Endothelial cell of umbilical vein (primary cell): ENCODE measurements around the gene TSEN15. TPM values are rescaled to one million over a fixed set of nuclear protein-coding genes. Genes with fewer than 3 reads are reported as not detected.

Source experiments
- BruUV-seq: library from RNA; stranded (reverse); fragments of 400-500 nt; replicated peaks from 2 replicates; lab custom pipeline; 2021; lab: Mats Ljungman, UMichigan
- CTCF ChIA-PET: fragments of 300-600, 350-600 bp; sonication (Branson Sonifier 250); formaldehyde crosslinking; loops from one replicate; lab custom pipeline; 2021; ENCODE audit warnings: antibody characterized with exemption, inconsistent platforms; lab: Charles Lee
- POLR2A ChIA-PET: fragments of 300-600, 350-600 bp; sonication (Branson Sonifier 250); formaldehyde crosslinking; loops from one replicate; lab custom pipeline; 2021; ENCODE audit warnings: antibody characterized with exemption, inconsistent platforms; lab: Charles Lee
- DNase-seq: peaks from one replicate; pipeline ENCODE4 v3.0.0-alpha.2; 2011; ENCODE audit warnings: low read depth, low spot score
- FAIRE-seq: peaks from 2 replicates; lab custom pipeline; 2011; peaks lifted over from hg19 to GRCh38; lab: Jason Lieb, UNC
- H2AFZ ChIP-seq: 2 replicates; pipeline ENCODE4 v1.6.0; 2012; ENCODE audit warnings: low read depth, low read length, control low read depth, inconsistent platforms
- H3K27ac ChIP-seq: 2 replicates; pipeline ENCODE4 v1.5.1; 2011; ENCODE audit warnings: low read depth, mild to moderate bottlenecking, control low read depth, low read length, moderate library complexity; ENCODE audit not compliant: insufficient read depth
- H3K27me3 ChIP-seq, 2 experiments: 2 replicates each; pipeline versions ENCODE4 v1.6.0 to v1.6.1; 2011; ENCODE audit warnings: low read length in 2 of 2, mixed read lengths in 1 of 2; ENCODE audit not compliant: control insufficient read depth in 2 of 2, insufficient read depth in 2 of 2
- H3K36me3 ChIP-seq, 2 experiments: 2 replicates in 1 of 2; 3 replicates in 1 of 2; pipeline ENCODE4 v1.5.1; 2011; ENCODE audit warnings: low read length in 2 of 2, mild to moderate bottlenecking in 1 of 2, moderate library complexity in 1 of 2; ENCODE audit not compliant: control insufficient read depth in 2 of 2, insufficient read depth in 2 of 2; ENCODE audit errors: extremely low read depth in 1 of 2
- H3K4me1 ChIP-seq: 3 replicates; pipeline ENCODE4 v1.5.1; 2011; ENCODE audit warnings: mild to moderate bottlenecking, low read length; ENCODE audit not compliant: control insufficient read depth, insufficient read depth; ENCODE audit errors: extremely low read depth
- H3K4me2 ChIP-seq: 2 replicates; pipeline ENCODE4 v1.6.1; 2011; ENCODE audit warnings: low read length, control low read depth, mixed read lengths; ENCODE audit not compliant: insufficient read depth
- H3K4me3 ChIP-seq, 3 experiments: fragments of 200-600 bp in 1 of 3; sonication (generic), shearing (Covaris generic) in 1 of 3; replicated peaks in 1 of 3; 2 replicates each; pipeline ENCODE4 v1.5.1; 2011 to 2016; ENCODE audit warnings: control low read depth in 3 of 3, low read length in 3 of 3, mild to moderate bottlenecking in 2 of 3, inconsistent platforms in 1 of 3, low read depth in 1 of 3, moderate library complexity in 1 of 3; ENCODE audit not compliant: insufficient read depth in 1 of 3
- H3K79me2 ChIP-seq: 2 replicates; pipeline ENCODE4 v1.6.0; 2012; ENCODE audit warnings: low read length, inconsistent platforms; ENCODE audit not compliant: control insufficient read depth, insufficient read depth
- H3K9ac ChIP-seq: replicated peaks from 2 replicates; pipeline ENCODE3; 2011; ENCODE audit warnings: low read length, control low read depth; ENCODE audit not compliant: insufficient read depth; ENCODE audit errors: extremely low read depth
- H3K9me1 ChIP-seq: replicated peaks from 3 replicates; pipeline ENCODE4 v1.6.0; 2011; ENCODE audit warnings: mild to moderate bottlenecking, low read length; ENCODE audit not compliant: control insufficient read depth, insufficient read depth; ENCODE audit errors: extremely low read depth
- H3K9me3 ChIP-seq: replicated peaks from 2 replicates; pipeline ENCODE4 v1.5.1; 2012; ENCODE audit warnings: low read length, inconsistent platforms; ENCODE audit not compliant: control insufficient read depth, insufficient read depth
- H4K20me1 ChIP-seq: replicated peaks from 2 replicates; pipeline ENCODE3; 2011; ENCODE audit warnings: mild to moderate bottlenecking, low read length; ENCODE audit not compliant: control insufficient read depth, insufficient read depth; ENCODE audit errors: extremely low read depth
- EZH2 ChIP-seq: IDR thresholded peaks from 2 replicates; pipeline ENCODE4 v1.6.1; 2012; ENCODE audit warnings: borderline replicate concordance, low read depth, mild to moderate bottlenecking, moderate library complexity, low read length, inconsistent platforms; ENCODE audit not compliant: severe bottlenecking
- FOS ChIP-seq: IDR thresholded peaks from 2 replicates; pipeline ENCODE4 v1.6.1; 2011; ENCODE audit warnings: mild to moderate bottlenecking, low read length, moderate library complexity, borderline replicate concordance; ENCODE audit not compliant: insufficient read depth
- GATA2 ChIP-seq: IDR thresholded peaks from 2 replicates; pipeline ENCODE4 v1.7.0; 2011; ENCODE audit warnings: low read depth, mild to moderate bottlenecking, moderate library complexity, mixed read lengths, low read length; ENCODE audit not compliant: insufficient read length, insufficient read depth
- JUN ChIP-seq: IDR thresholded peaks from 2 replicates; pipeline ENCODE4 v1.6.1; 2011; ENCODE audit warnings: borderline replicate concordance, low read depth; ENCODE audit not compliant: insufficient read length, insufficient read depth
- MYC ChIP-seq: IDR thresholded peaks from one replicate; pipeline ENCODE4 v1.6.1; 2011; ENCODE audit warnings: mild to moderate bottlenecking, low read depth, low read length
- POLR2A ChIP-seq: IDR thresholded peaks from 2 replicates; pipeline ENCODE4 v1.6.1; 2012; ENCODE audit warnings: low read depth, mild to moderate bottlenecking, control low read depth, low read length
- dilution Hi-C: fragments of 300-500 bp; cut with MboI; formaldehyde crosslinking; loops from one replicate; pipeline ENCODE4 v1.15.0; 2019; ENCODE audit warnings: low sequenced_read_pairs; ENCODE audit not compliant: extremely low pct_ligation_motif_present
- intact Hi-C: fragments of 100-400 bp; cut with micrococcal nuclease; formaldehyde crosslinking; loops from one replicate; pipeline ENCODE4 v1.10.0; 2022
- polyA plus RNA-seq, 4 experiments: library from polyadenylated mRNA; depleted of rRNA in 3 of 4; stranded (reverse) in 3 of 4; unstranded in 1 of 4; fragments of >200 nt; gene quantifications; 2 replicates each; pipeline versions ENCODE4 v1.2.1 to v1.2.3, GENCODE V29; 2011 to 2012; ENCODE audit warnings: missing spikeins in 1 of 4
- total RNA-seq: library from RNA; stranded (reverse); gene quantifications from 2 replicates; pipeline ENCODE4 v1.2.3, GENCODE V29; 2021
- TF ChIP-seq, protein P1 (sequence below), 2 donors: IDR thresholded peaks; 1 replicate in 1 of 2; 2 replicates in 1 of 2; pipeline ENCODE4 v1.5.1; 2011; ENCODE audit warnings: low read length in 2 of 2, mild to moderate bottlenecking in 2 of 2, moderate library complexity in 2 of 2, control low read depth in 1 of 2, inconsistent platforms in 1 of 2, low read depth in 1 of 2; ENCODE audit not compliant: insufficient read depth in 1 of 2; ENCODE audit errors: extremely low read depth in 1 of 2
- TF ChIP-seq, protein P2 (sequence below): IDR thresholded peaks from 2 replicates; pipeline ENCODE4 v1.6.1; 2011; ENCODE audit not compliant: insufficient read depth, insufficient read length

TSEN15 gene
- total and polyA plus RNA-seq, 2 donors (not counting 3 experiments of a cell fraction or from before 2014, with no cell fraction given), result 20.6 to 25.8 TPM

DNA sequence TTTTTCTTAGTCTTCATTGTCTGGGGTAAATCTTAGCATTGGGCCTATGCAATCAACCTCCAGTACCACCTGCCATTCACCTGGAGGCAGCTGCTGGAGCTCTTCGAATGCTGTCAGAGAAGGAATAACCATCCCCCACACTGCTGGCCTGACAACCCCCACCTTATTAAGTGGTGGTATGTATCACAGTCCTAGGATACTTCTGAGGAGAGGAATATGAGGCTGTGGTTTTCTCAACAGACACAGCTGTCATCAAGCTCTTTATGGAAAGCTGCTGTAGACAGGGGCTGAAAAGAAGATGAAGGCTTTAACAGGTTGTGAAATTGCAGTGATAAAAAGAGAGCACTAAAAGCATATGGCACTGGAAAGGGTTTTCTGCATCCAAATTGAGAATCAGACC lies 61.7 kb downstream of the TSEN15 start:
- no TSS peak for BruUV-seq
- Histone ChIP-seq H2AFZ (no peak overlapping the region), H3K9me1 (no peaks in the 10 kb centered on the region), H3K79me2 (no peaks in the 10 kb centered on the region), H3K4me3 (no peak overlapping the region), H3K4me2 (no peak overlapping the region), H3K9me3 (no peaks in the 10 kb centered on the region), H3K4me1 (no peaks in the 10 kb centered on the region), H3K27ac (no peak overlapping the region), H4K20me1 (no peaks in the 10 kb centered on the region), H3K27me3 (no peaks in the 10 kb centered on the region), H3K9ac (no peak overlapping the region), H3K36me3 (no peaks in the 10 kb centered on the region)
- FAIRE-seq (no peak), DNase-seq (no peak)
- dilution Hi-C loops, result no loop called here
- ChIA-PET POLR2A (no interaction called here), CTCF (interaction anchor here (1.0 to 1.3 kb wide), 3 partner anchors 12 to 550 kb away, joined by 3 to 4 read pairs (median 3); no protein-coding TSS in a partner anchor)
- intact Hi-C loops, result no loop called here
- TF ChIP-seq, protein P1, sequence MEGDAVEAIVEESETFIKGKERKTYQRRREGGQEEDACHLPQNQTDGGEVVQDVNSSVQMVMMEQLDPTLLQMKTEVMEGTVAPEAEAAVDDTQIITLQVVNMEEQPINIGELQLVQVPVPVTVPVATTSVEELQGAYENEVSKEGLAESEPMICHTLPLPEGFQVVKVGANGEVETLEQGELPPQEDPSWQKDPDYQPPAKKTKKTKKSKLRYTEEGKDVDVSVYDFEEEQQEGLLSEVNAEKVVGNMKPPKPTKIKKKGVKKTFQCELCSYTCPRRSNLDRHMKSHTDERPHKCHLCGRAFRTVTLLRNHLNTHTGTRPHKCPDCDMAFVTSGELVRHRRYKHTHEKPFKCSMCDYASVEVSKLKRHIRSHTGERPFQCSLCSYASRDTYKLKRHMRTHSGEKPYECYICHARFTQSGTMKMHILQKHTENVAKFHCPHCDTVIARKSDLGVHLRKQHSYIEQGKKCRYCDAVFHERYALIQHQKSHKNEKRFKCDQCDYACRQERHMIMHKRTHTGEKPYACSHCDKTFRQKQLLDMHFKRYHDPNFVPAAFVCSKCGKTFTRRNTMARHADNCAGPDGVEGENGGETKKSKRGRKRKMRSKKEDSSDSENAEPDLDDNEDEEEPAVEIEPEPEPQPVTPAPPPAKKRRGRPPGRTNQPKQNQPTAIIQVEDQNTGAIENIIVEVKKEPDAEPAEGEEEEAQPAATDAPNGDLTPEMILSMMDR (IDR thresholded peaks at IDR 0.05; ENCODE audit: extremely low read depth in 1 of 2, insufficient read depth in 1 of 2, low read depth in 1 of 2, low read length in 2 of 2), result no peak
- TF ChIP-seq, protein P2, sequence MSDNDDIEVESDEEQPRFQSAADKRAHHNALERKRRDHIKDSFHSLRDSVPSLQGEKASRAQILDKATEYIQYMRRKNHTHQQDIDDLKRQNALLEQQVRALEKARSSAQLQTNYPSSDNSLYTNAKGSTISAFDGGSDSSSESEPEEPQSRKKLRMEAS, result no peak
- TF ChIP-seq GATA2 (no peak), EZH2 (no peak), JUN (no peak), POLR2A (no peak), MYC (no peak), FOS (no peak)
